ENCODE measurements around the gene RTL10. TPM values are rescaled to one million over a fixed set of nuclear protein-coding genes. Genes with fewer than 3 reads are reported as not detected.

Gene RTL10
- total RNA-seq, 1 experiment from 2014 or later = 24.4 TPM

DNA sequence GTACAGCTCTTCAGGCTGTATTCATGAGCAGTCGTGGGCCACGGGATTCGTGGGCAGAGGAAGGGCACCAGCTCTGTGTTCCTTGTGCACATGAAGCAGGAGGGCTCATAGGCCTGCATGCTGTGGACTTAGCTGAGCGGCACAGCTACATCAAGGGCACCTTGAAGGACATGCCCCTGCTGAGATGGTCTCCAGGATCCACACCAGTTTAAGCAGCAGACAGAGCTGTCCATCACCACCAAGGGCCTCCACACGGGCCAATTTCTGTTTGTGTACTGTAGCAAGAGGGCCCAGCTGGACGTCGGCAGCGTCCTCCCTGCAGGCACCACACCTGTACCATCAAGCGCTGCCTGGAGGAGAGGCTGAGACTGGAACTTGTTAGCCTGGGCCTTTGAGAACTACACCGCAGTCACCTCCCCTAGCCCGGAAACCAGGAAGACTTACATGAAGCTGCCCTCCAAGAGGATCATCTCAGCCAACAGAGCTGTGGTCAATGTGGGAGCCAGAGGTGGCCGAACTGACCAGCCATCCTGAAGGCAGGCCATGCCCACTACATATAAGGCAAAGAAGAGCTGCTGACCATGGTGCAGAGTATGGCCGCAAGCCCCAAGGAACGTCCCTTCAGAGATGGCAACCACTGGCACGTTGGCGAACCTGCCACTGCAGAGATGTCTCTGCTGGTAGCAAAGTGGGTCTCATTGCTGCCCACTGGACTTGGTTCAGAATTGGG lies 32.7 kb upstream of the RTL10 start:
- Mint-ChIP-seq H3K27me3 (ENCODE audit: low read depth) (no peaks in the 10 kb centered on the region; the same call in 1 of the 2 replicates), H3K27ac (no peak overlapping the region; a peak in 2 of 7 replicates), H3K36me3 (ENCODE audit: insufficient read depth in 1 of 3, low read depth in 3 of 3) (no peaks in the 10 kb centered on the region), H3K9me3 (no peaks in the 10 kb centered on the region), H3K4me3 (no peak overlapping the region), H3K4me1 (peaks cover 19 to 22% of the 10 kb centered on the region in 2 experiments)
- no peak overlapping the region for H3T11ph ChIP-seq (ENCODE audit: low read length)
- H3K4me1 ChIP-seq (ENCODE audit: insufficient read depth, low read length) = peaks cover 5% of the 10 kb centered on the region; the same call in 1 of the 2 replicates
- H2BK120ac ChIP-seq (ENCODE audit: low read depth, low read length, poor library complexity, severe bottlenecking) = no peak overlapping the region
- no peak overlapping the region for H4K5ac ChIP-seq (ENCODE audit: insufficient read length, low read depth, low read length)
- H4K8ac ChIP-seq (replicated peaks; ENCODE audit: insufficient read length, low read depth, low read length) = no peak overlapping the region
- no peak overlapping the region for H2BK15ac ChIP-seq (ENCODE audit: low read depth, low read length)
- H4K20me1 ChIP-seq (ENCODE audit: control insufficient read depth, insufficient read depth, insufficient read length) = no peaks in the 10 kb centered on the region
- WGBS (ENCODE audit: extremely low coverage, insufficient read length, low lambda C conversion rate) = no CpG with 5 or more reads among the region's 16 CpGs
- H3K9ac ChIP-seq (ENCODE audit: extremely low read depth, insufficient read length, low read length) = no peak overlapping the region
- no peaks in the 10 kb centered on the region for H3K79me2 ChIP-seq (ENCODE audit: insufficient read depth, low read length)
- no peak overlapping the region for H4K91ac ChIP-seq (ENCODE audit: insufficient read length, low read depth, low read length)
- no peak overlapping the region for H3K56ac ChIP-seq (ENCODE audit: insufficient read length, low read depth, low read length)
- no peak overlapping the region for H3K14ac ChIP-seq (ENCODE audit: insufficient read depth, low read length)
- H3K79me1 ChIP-seq (ENCODE audit: insufficient read depth, low read depth, low read length, poor library complexity, severe bottlenecking) = no peaks in the 10 kb centered on the region
- H3K4me2 ChIP-seq (ENCODE audit: insufficient read depth, insufficient read length, low read length) = no peak overlapping the region
- H3K23ac ChIP-seq (ENCODE audit: insufficient read length, low read depth, low read length) = no peak overlapping the region
- H3K9me3 ChIP-seq (ENCODE audit: control insufficient read depth, low read depth, low read length) = no peaks in the 10 kb centered on the region
- H2BK12ac ChIP-seq (ENCODE audit: insufficient read length, low read depth, low read length) = no peak overlapping the region
- H2AFZ ChIP-seq (ENCODE audit: low read length) = no peak overlapping the region
- TF ChIP-seq, protein P1, sequence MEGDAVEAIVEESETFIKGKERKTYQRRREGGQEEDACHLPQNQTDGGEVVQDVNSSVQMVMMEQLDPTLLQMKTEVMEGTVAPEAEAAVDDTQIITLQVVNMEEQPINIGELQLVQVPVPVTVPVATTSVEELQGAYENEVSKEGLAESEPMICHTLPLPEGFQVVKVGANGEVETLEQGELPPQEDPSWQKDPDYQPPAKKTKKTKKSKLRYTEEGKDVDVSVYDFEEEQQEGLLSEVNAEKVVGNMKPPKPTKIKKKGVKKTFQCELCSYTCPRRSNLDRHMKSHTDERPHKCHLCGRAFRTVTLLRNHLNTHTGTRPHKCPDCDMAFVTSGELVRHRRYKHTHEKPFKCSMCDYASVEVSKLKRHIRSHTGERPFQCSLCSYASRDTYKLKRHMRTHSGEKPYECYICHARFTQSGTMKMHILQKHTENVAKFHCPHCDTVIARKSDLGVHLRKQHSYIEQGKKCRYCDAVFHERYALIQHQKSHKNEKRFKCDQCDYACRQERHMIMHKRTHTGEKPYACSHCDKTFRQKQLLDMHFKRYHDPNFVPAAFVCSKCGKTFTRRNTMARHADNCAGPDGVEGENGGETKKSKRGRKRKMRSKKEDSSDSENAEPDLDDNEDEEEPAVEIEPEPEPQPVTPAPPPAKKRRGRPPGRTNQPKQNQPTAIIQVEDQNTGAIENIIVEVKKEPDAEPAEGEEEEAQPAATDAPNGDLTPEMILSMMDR (conservative IDR thresholded peaks at IDR 0.05) = no peak
- no peak overlapping the region for H2AK5ac ChIP-seq (ENCODE audit: insufficient read length, low read length)
- no peak overlapping the region for H3K18ac ChIP-seq (ENCODE audit: insufficient read length, low read depth, low read length)
- no peak overlapping the region for H2BK20ac ChIP-seq (ENCODE audit: low read depth, low read length, poor library complexity, severe bottlenecking)
- DNase-seq = no peak
- no peaks in the 10 kb centered on the region; the same call in 1 of the 2 replicates for H3K27me3 ChIP-seq (ENCODE audit: insufficient read depth, low read length)
- H3K4ac ChIP-seq (ENCODE audit: low read depth, low read length) = no peak overlapping the region
- no peaks in the 10 kb centered on the region for H3K23me2 ChIP-seq (ENCODE audit: insufficient read length, low read depth, low read length, poor library complexity, severe bottlenecking)
- H2BK5ac ChIP-seq (ENCODE audit: insufficient read length, low read length) = no peak overlapping the region
- no peak overlapping the region for H3K27ac ChIP-seq (ENCODE audit: insufficient read length, low read depth, low read length)

Measured in H9 (cell line).